Glutamatergic neuron (in vitro differentiated cells): ENCODE measurements around the gene GRHL3. TPM values are rescaled to one million over a fixed set of nuclear protein-coding genes. Genes with fewer than 3 reads are reported as not detected.
"Not testable (repeated sequence)": the region's sequence is repeated elsewhere in the genome, so short reads cannot be mapped to it uniquely, and the experiment has no call there.

Experiments
- DNase-seq: peaks from one replicate; pipeline ENCODE4 v3.0.0; 2022
- H3K27ac Mint-ChIP-seq: one replicate; pipeline ENCODE4 v1.8.0; 2020; ENCODE audit warnings: mild to moderate bottlenecking, mixed read lengths, inconsistent platforms; ENCODE audit not compliant: unreplicated experiment
- H3K27me3 Mint-ChIP-seq: one replicate; pipeline ENCODE4 v1.8.0; 2020; ENCODE audit warnings: mild to moderate bottlenecking, moderate library complexity, mixed read lengths, inconsistent platforms; ENCODE audit not compliant: unreplicated experiment
- H3K36me3 Mint-ChIP-seq: one replicate; pipeline ENCODE4 v1.8.0; 2020; ENCODE audit warnings: mild to moderate bottlenecking, mixed read lengths, inconsistent platforms; ENCODE audit not compliant: unreplicated experiment
- H3K4me1 Mint-ChIP-seq: one replicate; pipeline ENCODE4 v1.8.0; 2020; ENCODE audit warnings: mild to moderate bottlenecking, low read depth, mixed read lengths, inconsistent platforms; ENCODE audit not compliant: unreplicated experiment
- H3K4me3 Mint-ChIP-seq: one replicate; pipeline ENCODE4 v1.8.0; 2020; ENCODE audit warnings: mild to moderate bottlenecking, mixed read lengths, inconsistent platforms; ENCODE audit not compliant: unreplicated experiment
- H3K9me3 Mint-ChIP-seq: one replicate; pipeline ENCODE4 v1.8.0; 2020; ENCODE audit warnings: mild to moderate bottlenecking, moderate library complexity, mixed read lengths, inconsistent platforms; ENCODE audit not compliant: unreplicated experiment
- CTCF ChIP-seq: fragments of 200-600 bp; sonication (generic); IDR thresholded peaks from one replicate; pipeline ENCODE4 v1.5.0; 2021; ENCODE audit not compliant: partially characterized antibody, unreplicated experiment
- long read RNA-seq: library from polyadenylated mRNA; unstranded; transcript quantifications from one replicate; pipeline ENCODE4 v2.0.0, GENCODE V29; 2020; ENCODE audit not compliant: unreplicated experiment
- total RNA-seq: library from RNA; stranded (reverse); fragmentation: NEBNext Ultra II Directional; extraction: Animal tissue kit (Norgen Biotek cat#: 25700); gene quantifications from one replicate; pipeline ENCODE4 v1.2.1, GENCODE V29; 2021; ENCODE audit not compliant: unreplicated experiment

The GRHL3 gene
- total RNA-seq, result 0.37 TPM
- long read RNA-seq, result 0 reads

DNA sequence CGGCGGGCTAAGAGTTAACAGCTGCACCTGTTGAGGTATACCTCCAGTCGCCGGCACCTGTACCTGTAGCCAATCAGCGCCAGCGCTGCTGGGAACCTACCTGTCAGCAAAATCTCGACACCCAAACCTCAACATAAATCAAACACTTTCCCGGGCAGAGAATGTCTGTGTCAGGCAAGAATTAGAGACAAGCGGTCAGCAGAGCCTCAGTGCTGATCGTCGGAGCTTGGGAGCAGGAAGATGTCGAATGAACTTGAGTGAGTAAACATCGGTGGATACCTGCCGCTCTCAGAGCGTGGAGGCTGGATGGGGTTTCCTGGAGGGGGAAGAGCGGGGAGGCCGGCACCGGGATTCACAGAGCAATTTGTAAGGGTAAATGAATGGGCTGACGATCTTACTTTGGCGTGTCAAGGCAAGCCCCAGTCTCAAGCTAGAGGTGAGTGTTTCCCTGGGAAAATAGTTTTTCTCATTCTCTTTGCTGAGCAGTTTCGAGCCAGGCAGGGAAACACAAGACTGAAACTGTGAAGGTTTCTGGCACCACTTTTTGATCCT lies at the start of gene GRHL3:
TSS of gene GRHL3 (plus strand) at position 46 of the 552 bp plus-strand sequence. CDS start at position 241, 195 bp downstream.
- Mint-ChIP-seq H3K36me3 (no peaks in the 10 kb centered on the region), H3K27ac (no peak within 1 kb of the TSS), H3K4me3 (peak within 1 kb of the TSS; percentile 10), H3K27me3 (peaks cover 4% of the 10 kb centered on the region), H3K4me1 (peaks cover 12% of the 10 kb centered on the region), H3K9me3 (no peaks in the 10 kb centered on the region)
- no peak for DNase-seq
- TF ChIP-seq CTCF, result no peak

GRCh38 chr1:24274203-24275103 lies 44.7 kb upstream of the GRHL3 start:
- not testable (repeated sequence) for H3K27me3 Mint-ChIP-seq, DNase-seq, H3K4me1 Mint-ChIP-seq, H3K4me3 Mint-ChIP-seq, H3K27ac Mint-ChIP-seq
- Mint-ChIP-seq H3K36me3 (peaks cover 17% of the 10 kb centered on the region), H3K9me3 (peaks cover 14% of the 10 kb centered on the region)

DNA sequence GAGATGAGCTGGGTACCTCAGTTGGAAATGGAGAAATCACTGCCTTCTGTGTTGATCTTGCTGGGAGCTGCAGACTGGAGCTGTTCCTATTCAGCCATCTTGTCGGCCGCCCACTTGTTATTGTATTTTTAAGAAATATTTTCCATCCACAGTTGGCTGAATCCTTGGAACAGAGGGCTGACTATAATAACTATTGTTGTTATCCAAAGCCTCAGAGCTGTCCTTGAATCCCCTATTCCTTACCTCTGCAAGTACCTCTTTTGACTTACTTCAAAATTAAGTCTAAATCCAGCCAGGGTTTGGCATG lies 44.1 kb upstream of the GRHL3 start:
- H3K4me1 Mint-ChIP-seq, result peaks cover 1% of the 10 kb centered on the region
- peaks cover 3% of the 10 kb centered on the region for H3K27me3 Mint-ChIP-seq
- H3K27ac Mint-ChIP-seq, result no peak overlapping the region
- no peak for TF ChIP-seq CTCF
- no peak for DNase-seq
- no peak overlapping the region for H3K4me3 Mint-ChIP-seq
- peaks cover 17% of the 10 kb centered on the region for H3K36me3 Mint-ChIP-seq
- H3K9me3 Mint-ChIP-seq, result peaks cover 14% of the 10 kb centered on the region

DNA sequence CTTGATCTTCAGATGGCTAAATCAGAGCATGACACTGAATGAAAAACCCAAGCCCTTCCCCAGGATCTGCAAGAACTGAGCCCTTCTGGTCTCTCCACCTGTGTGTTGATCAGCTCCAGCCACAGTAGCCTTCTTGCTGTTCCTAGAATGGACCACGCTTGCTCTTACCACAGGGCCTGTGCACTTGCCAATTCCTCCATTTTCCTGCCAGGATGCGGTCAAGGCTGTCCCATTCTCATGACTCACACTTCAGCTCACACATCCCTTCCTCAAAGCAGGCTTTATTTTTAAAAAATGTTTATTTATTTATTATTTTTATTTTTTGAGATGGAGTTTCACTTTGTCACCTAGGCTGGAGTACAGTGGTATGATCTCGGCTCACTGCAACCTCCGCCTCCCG lies 43.6 kb upstream of the GRHL3 start:
- Mint-ChIP-seq H3K36me3 (peaks cover 17% of the 10 kb centered on the region), H3K27me3 (peaks cover 3% of the 10 kb centered on the region), H3K27ac (no peak overlapping the region), H3K9me3 (peaks cover 14% of the 10 kb centered on the region), H3K4me1 (peaks cover 1% of the 10 kb centered on the region), H3K4me3 (no peak overlapping the region)
- no peak for TF ChIP-seq CTCF
- DNase-seq, result no peak

DNA sequence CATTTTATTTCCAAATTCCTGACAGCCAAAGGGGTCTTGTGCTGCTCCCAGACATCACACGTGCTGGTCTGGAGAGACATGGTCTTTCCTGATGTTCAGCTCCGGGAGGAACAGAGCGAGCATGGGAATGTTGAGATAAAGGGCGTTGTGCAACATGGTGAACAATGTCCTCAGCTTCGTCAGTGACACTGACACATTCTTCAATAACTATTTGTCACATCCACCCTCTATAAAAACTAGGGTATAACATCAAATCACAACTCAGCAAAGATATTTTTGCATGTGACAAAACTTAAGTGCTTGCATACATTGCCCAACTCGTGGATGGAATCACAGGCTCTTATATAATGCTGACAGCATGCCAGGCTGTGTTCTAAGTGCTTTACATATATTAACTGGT lies 42.4 kb upstream of the GRHL3 start:
- H3K4me3 Mint-ChIP-seq, result no peak overlapping the region

More for the DNA sequence above, 42.4 kb upstream of the GRHL3 start:
- Mint-ChIP-seq H3K27me3 (peaks cover 3% of the 10 kb centered on the region), H3K9me3 (peaks cover 7% of the 10 kb centered on the region), H3K4me1 (peaks cover 1% of the 10 kb centered on the region), H3K27ac (no peak overlapping the region), H3K36me3 (peaks cover 15% of the 10 kb centered on the region)
- no peak for DNase-seq
- no peak for TF ChIP-seq CTCF
